Fibroblast of mammary gland (primary cell): ENCODE measurements around the gene TFF3.

ENCODE experiments used
- DNase-seq: peaks from one replicate; pipeline ENCODE4 v3.0.0-alpha.2; 2010; ENCODE audit warnings: low read depth
- H3K4me3 ChIP-seq: 2 replicates; pipeline ENCODE4 v1.5.1; 2011; ENCODE audit warnings: low read depth, mild to moderate bottlenecking, low read length, moderate library complexity; ENCODE audit not compliant: control insufficient read depth
- CTCF ChIP-seq: conservative IDR thresholded peaks from 2 replicates; pipeline ENCODE4 v1.5.1; 2011; ENCODE audit warnings: low read depth, low read length, inconsistent platforms; ENCODE audit not compliant: control insufficient read depth, insufficient read depth

TFF3 gene

GRCh38 chr21:42300956-42301355 lies 14.3 kb downstream of the TFF3 start:
- TF ChIP-seq CTCF, result no peak
- DNase-seq, result no peak
- H3K4me3 ChIP-seq, result no peak overlapping the region

- no peak overlapping the region for H3K4me3 ChIP-seq
- TF ChIP-seq CTCF, result no peak
- no peak for DNase-seq
These were observed 15.1 kb downstream of the TFF3 start for GRCh38 chr21:42300045-42300583.

GRCh38 chr21:42299324-42300044 lies 15.7 kb downstream of the TFF3 start:
- H3K4me3 ChIP-seq, result no peak overlapping the region
- DNase-seq, result no peak
- no peak for TF ChIP-seq CTCF

- DNase-seq, result no peak
- H3K4me3 ChIP-seq, result no peak overlapping the region
- no peak for TF ChIP-seq CTCF
These were observed 16.6 kb downstream of the TFF3 start for GRCh38 chr21:42298657-42299056.

- no peak for TF ChIP-seq CTCF
- DNase-seq, result no peak
- no peak overlapping the region for H3K4me3 ChIP-seq
These were observed 17.0 kb downstream of the TFF3 start for GRCh38 chr21:42298237-42298636.

- no peak overlapping the region for H3K4me3 ChIP-seq
- no peak for TF ChIP-seq CTCF
- no peak for DNase-seq
These were observed 17.8 kb downstream of the TFF3 start for GRCh38 chr21:42297377-42297776.
